Regular cardiac myocyte (primary cell): ENCODE results near the gene GRIA2. TPM values are rescaled to one million over a fixed set of nuclear protein-coding genes. Genes with fewer than 3 reads are reported as not detected.

Experiments
- total RNA-seq: library from RNA; depleted of rRNA; stranded (reverse); fragments of >200 nt; gene quantifications from 2 replicates; pipeline ENCODE4 v1.2.3, GENCODE V29; 2014

Gene GRIA2
- under 0.01 TPM in 1 of 2 replicates, not detected in the other for total RNA-seq

DNA sequence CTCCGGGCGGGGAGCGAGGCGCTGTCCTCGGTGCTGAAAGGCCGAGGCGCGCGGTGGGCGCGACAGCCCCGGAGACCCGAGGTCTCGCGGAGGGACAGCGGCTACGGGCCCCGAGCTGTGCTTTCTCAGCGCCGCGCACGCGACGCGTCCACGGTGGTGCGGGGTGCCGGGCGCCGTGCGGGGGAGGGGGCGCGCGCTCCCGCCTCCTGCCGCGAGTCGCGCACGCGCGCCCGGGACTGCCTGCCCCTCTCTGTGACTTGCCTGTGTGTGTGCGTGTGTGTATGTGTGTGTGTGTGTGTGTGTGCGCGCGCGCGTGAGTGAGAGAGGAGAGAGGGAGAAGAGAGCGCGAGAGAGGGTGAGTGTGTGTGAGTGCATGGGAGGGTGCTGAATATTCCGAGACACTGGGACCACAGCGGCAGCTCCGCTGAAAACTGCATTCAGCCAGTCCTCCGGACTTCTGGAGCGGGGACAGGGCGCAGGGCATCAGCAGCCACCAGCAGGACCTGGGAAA is at the start of gene GRIA2:
TSS of gene GRIA2 (plus strand) at position 358 of the 511 bp plus-strand sequence. CDS start 315 bp downstream, outside the sequence.

Other genes starting within 250 kb of the GRIA2 start
- 53.3 and 67.9 TPM in 2 replicates for gene PDGFC, start 248.9 kb upstream of the GRIA2 start, total RNA-seq
- 11.7 and 31.9 TPM in 2 replicates for gene GLRB, start 144.6 kb upstream of the GRIA2 start, total RNA-seq